ENCODE results near the gene CSF3. TPM values are rescaled to one million over a fixed set of nuclear protein-coding genes. Genes with fewer than 3 reads are reported as not detected.

CSF3 gene
- total and polyA plus RNA-seq, 2 of the 4 experiments (the other 2 are of a cell fraction), result not detected

DNA sequence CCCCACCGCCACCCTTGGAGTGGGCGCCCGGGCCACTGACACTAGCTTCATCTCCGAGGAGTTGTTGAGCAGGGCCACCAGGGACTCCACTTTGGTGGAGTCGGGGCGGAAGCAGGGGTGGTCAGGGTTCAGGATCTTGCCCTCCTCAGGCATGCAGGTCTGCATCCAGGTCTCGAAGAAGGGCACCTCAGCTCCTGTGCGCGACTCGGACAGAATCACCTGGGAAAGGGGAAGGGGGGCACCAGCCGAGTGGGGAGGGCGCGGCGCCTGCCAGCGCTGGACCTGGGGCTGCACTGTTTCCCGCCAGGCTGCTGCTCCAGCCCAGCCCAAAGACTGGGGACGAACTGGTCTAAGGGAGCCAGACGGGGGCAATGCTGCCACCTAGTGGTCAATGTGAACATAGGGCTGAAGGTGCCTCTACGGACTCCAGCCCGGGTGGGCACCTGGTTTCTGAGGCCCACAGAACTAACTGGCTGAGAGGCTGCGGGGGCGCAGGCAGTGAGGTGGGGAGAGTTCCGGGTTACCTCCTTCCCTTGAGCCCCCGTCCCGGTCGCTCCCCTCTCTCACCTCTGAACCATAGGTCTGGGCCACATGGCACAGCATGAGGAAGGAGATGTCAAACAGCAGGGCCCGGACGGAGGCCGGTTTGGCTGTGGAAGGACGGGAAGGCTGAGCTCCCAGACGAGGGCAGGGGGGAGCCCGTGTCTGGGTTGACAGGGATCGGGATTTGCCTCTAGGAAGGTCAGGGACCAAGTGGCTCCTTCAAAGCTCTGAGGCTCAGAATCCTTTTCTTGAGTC, 11.8 kb downstream of the CSF3 start:
- no peaks in the 10 kb centered on the region for H4K20me1 ChIP-seq (ENCODE audit: insufficient read depth, low read length)
- no peaks in the 10 kb centered on the region for H3K79me1 ChIP-seq (ENCODE audit: low read depth in 1 of 2, low read length in 2 of 2)
- 30% methylated on average over 8 of the region's 33 CpGs; no CpG with 5 or more reads in 1 of the 2 experiments for WGBS, 2 experiments (ENCODE audit: extremely low coverage in 2 of 2, insufficient read length in 1 of 2)
- H3K27ac ChIP-seq (ENCODE audit: insufficient read depth, low read length), result no peak overlapping the region
- H3K4me2 ChIP-seq (ENCODE audit: low read depth, low read length), result no peak overlapping the region
- no peak overlapping the region for H3K14ac ChIP-seq (replicated peaks; ENCODE audit: low read depth, low read length)
- no peak overlapping the region for H3K4me3 ChIP-seq (ENCODE audit: insufficient read depth, low read depth, low read length)
- no peak overlapping the region for H2BK20ac ChIP-seq (ENCODE audit: low read depth, low read length)
- H3K56ac ChIP-seq (ENCODE audit: extremely low read depth, insufficient read depth, low read length), result no peak overlapping the region
- peaks cover 52% of the 10 kb centered on the region for H3K36me3 ChIP-seq (ENCODE audit: control insufficient read depth, insufficient read depth, low read length)
- H3K4ac ChIP-seq (ENCODE audit: low read depth, low read length), result peak overlapping the region; percentile 54; the same call in 1 of the 2 replicates
- in situ Hi-C loops (cut with MboI; ENCODE audit: low sequenced_read_pairs) (loop anchor here (10.0 kb wide), 1 partner anchor 258 kb away; the partner anchor contains the start of gene CDC6), dilution Hi-C loops (cut with HindIII; ENCODE audit: low sequenced_read_pairs, unreplicated experiment) (no loop called here), intact Hi-C loops (cut with micrococcal nuclease) (loop anchor here (1.0 kb wide), 1 partner anchor 14 kb away; no protein-coding TSS in a partner anchor)
- no peak overlapping the region for H2BK15ac ChIP-seq (ENCODE audit: low read depth, low read length)
- H4K91ac ChIP-seq (ENCODE audit: insufficient read depth, low read depth, low read length), result no peak overlapping the region
- ChIA-PET CTCF (interaction anchor here (0.7 to 1.8 kb wide), 7 partner anchors 8 to 59 kb away, joined by 3 to 9 read pairs (median 3); partner anchors contain the start of gene CSF3), POLR2A (ENCODE audit: unreplicated experiment) (no interaction called here)
- TF ChIP-seq NFE2L2 (IDR thresholded peaks at IDR 0.05; ENCODE audit: low read depth, low read length) (no peak), RAD21 (IDR thresholded peaks at IDR 0.05; ENCODE audit: low read length) (peak; percentile 82), SMC3 (IDR thresholded peaks at IDR 0.05; ENCODE audit: low read depth, low read length) (peak; percentile 83), MAZ (IDR thresholded peaks at IDR 0.05; ENCODE audit: borderline replicate concordance, low read depth, low read length) (peak; percentile 39; the same call in 1 of the 2 replicates), MXI1 (IDR thresholded peaks at IDR 0.05; ENCODE audit: borderline replicate concordance, low read depth, low read length) (no peak), POLR2A (IDR thresholded peaks at IDR 0.05; ENCODE audit: low read depth, low read length) (no peak), FOS (IDR thresholded peaks at IDR 0.05; ENCODE audit: low read depth, low read length) (no peak), MAFK (IDR thresholded peaks at IDR 0.05; ENCODE audit: low read depth, low read length) (no peak)
- TF ChIP-seq, protein P1, sequence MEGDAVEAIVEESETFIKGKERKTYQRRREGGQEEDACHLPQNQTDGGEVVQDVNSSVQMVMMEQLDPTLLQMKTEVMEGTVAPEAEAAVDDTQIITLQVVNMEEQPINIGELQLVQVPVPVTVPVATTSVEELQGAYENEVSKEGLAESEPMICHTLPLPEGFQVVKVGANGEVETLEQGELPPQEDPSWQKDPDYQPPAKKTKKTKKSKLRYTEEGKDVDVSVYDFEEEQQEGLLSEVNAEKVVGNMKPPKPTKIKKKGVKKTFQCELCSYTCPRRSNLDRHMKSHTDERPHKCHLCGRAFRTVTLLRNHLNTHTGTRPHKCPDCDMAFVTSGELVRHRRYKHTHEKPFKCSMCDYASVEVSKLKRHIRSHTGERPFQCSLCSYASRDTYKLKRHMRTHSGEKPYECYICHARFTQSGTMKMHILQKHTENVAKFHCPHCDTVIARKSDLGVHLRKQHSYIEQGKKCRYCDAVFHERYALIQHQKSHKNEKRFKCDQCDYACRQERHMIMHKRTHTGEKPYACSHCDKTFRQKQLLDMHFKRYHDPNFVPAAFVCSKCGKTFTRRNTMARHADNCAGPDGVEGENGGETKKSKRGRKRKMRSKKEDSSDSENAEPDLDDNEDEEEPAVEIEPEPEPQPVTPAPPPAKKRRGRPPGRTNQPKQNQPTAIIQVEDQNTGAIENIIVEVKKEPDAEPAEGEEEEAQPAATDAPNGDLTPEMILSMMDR (conservative IDR thresholded peaks at IDR 0.05; ENCODE audit: low read depth, low read length), result peak; percentile 89
- H3K9ac ChIP-seq (ENCODE audit: low read depth, low read length), result no peak overlapping the region
- H3K9me3 ChIP-seq (ENCODE audit: control insufficient read depth, insufficient read depth, low read length), result no peaks in the 10 kb centered on the region
- H3K4me1 ChIP-seq (ENCODE audit: control insufficient read depth, insufficient read depth, low read length), result peaks cover 9% of the 10 kb centered on the region; the same call in 1 of the 2 replicates
- peak overlapping the region; percentile 64 for H2AK5ac ChIP-seq (ENCODE audit: low read depth, low read length)
- H3K27me3 ChIP-seq (ENCODE audit: control insufficient read depth, insufficient read depth, low read length), result no peaks in the 10 kb centered on the region
- H2BK120ac ChIP-seq (ENCODE audit: low read depth, low read length), result peak overlapping the region; percentile 41; the same call in 1 of the 2 replicates
- H4K8ac ChIP-seq (ENCODE audit: low read depth in 2 of 2, low read length in 2 of 2), result no peak overlapping the region; a peak in 1 of 4 replicates
- H3K18ac ChIP-seq (ENCODE audit: low read depth, low read length), result no peak overlapping the region
- no peak overlapping the region for H4K5ac ChIP-seq (ENCODE audit: low read depth, low read length)
- no peak overlapping the region for H2BK5ac ChIP-seq (ENCODE audit: low read depth, low read length, poor library complexity, severe bottlenecking)
- no TSS peak for BruUV-seq (replicated peaks)
- peak overlapping the region; percentile 61 for H2AFZ ChIP-seq (replicated peaks; ENCODE audit: low read length, poor library complexity)
- ATAC-seq (ENCODE audit: low read depth) (peak; percentile 97), DNase-seq (peak; percentile 70)
- H3K9me1 ChIP-seq (ENCODE audit: insufficient read depth, low read length), result peaks cover 2% of the 10 kb centered on the region; the same call in 1 of the 2 replicates
- H3K23ac ChIP-seq (ENCODE audit: low read depth, low read length), result no peak overlapping the region
- H2AK9ac ChIP-seq (replicated peaks; ENCODE audit: low read depth, low read length, poor library complexity), result peak overlapping the region; percentile 81
